GM12892 (cell line): ENCODE results near the gene CHML.

Experiments
- DNase-seq: peaks from one replicate; pipeline ENCODE4 v3.0.0; 2011; ENCODE audit not compliant: insufficient read length
- FAIRE-seq: peaks from 2 replicates; lab custom pipeline; 2011; peaks lifted over from hg19 to GRCh38; lab: Jason Lieb, UNC
- POLR2A ChIP-seq: IDR thresholded peaks from 2 replicates; pipeline ENCODE4 v1.6.1; 2011; ENCODE audit warnings: low read depth, low read length, control low read depth
- POLR2AphosphoS5 ChIP-seq: IDR thresholded peaks from 2 replicates; pipeline ENCODE4 v1.6.1; 2011; ENCODE audit warnings: low read depth, low read length, control low read depth
- TAF1 ChIP-seq: IDR thresholded peaks from 2 replicates; pipeline ENCODE4 v1.6.1; 2011; ENCODE audit warnings: low read depth, mild to moderate bottlenecking, control low read depth, low read length, borderline replicate concordance

Gene CHML

DNA sequence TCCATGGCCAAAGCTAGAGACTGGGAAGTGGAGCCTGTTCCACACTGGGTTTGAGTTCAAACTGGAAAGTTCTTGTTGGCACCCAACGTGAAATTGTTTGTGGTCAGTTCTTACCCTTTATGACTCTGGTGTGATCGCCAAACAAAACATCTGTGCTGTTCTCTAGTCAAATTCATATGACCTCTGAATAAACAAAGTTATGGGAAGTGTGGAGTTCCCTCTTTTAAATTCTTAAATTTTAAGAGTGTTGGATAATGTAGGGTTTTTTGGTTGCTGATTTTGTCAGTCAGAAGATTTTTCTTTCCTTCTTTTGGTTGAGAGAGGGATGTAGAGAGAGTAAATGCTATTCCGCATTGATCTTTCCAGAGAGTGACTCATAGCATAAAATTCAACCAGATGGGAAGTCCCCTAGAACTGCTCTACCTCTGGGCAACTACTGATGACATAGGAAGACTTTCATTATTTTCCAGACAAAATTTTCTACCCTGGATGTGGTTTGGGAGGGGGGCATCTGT is 36.4 kb downstream of the CHML start:
- FAIRE-seq: no peak
- TF ChIP-seq POLR2AphosphoS5: no peak
- TF ChIP-seq POLR2A: no peak
- no peak for DNase-seq

DNA sequence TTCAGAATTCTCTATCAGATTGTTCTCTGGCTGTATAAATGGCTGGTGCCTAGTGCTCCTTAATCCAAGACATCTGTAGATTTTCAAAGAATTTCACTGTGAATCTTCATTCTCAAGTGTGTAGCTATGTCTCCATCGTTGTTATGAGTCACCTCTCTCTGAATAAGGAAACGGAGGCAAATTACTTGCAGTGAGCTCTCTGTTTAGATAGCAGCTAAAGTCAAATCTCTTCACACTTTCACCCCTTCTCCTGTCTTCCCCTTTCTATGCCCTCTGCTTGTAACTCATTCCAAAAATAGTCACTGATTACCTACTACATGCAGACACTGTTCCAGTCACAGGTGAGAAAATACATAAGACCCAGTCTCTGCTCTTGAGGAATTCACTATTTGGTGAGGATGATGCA is 39.7 kb downstream of the CHML start:
- DNase-seq: no peak
- peak; percentile 87 for FAIRE-seq
- TF ChIP-seq POLR2A (no peak), TAF1 (no peak), POLR2AphosphoS5 (no peak)

DNA sequence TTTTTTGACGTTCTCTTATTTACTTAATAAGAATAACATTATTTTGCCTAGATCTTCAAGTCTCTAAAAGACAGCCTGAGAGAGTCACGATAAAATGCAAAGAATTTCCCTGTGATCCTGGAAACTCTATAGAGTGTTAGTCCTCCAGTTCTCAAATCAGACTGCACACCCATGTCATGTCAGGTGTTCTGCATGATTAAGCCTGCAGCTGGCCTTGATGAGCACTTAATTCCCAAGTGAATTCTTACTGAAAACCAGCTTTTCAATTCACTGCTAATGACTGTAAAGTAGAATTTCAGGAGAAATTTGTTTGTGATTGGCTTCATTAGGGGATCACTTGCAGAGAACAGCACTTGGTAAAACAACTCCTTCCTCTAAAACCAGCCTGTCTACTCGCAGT is 41.9 kb downstream of the CHML start:
- FAIRE-seq (peak; percentile 79), DNase-seq (no peak)
- TF ChIP-seq POLR2AphosphoS5 (no peak), POLR2A (no peak), TAF1 (no peak)

DNA sequence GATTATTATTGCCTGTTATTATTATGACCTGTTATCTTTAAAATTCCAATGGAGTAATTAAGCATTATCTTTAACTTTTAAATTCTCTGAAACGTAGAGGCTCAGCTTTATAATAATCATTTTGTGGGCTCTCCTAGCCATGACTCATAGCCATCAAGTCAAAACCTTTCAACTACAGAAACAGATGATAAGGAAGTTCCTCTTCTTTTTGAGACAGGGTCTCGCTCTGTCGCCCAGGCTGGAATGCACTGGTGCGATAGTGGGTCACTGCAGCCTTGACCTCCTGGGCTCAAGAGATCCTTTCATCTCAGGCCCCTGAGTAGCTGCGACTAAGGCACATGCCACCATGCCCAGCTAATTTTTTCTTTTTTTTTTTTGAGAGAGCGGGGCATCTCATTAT is 43.5 kb downstream of the CHML start:
- DNase-seq (no peak), FAIRE-seq (no peak)
- TF ChIP-seq TAF1: no peak
- TF ChIP-seq POLR2A: no peak
- TF ChIP-seq POLR2AphosphoS5: no peak

DNA sequence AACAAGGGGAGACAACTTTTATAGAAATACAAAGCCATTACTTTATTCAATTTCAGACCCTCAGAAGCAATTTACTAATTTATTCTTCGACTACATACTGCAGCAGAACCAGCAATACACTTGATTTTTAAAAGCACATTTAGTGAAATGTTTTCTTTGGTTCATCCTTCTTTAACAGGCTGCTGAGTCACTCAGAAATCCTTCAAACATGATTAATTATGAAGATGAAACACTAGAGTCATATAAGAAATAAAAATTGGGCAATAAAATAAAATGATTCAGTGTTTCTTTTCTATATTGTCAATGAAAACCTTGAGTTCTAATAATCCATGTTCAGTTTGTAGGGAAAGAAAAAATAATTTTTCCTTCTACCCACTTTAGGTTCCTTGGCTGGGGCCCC is 47.0 kb downstream of the CHML start:
- no peak for TF ChIP-seq TAF1
- no peak for TF ChIP-seq POLR2AphosphoS5
- TF ChIP-seq POLR2A: no peak
- DNase-seq (no peak), FAIRE-seq (peak; percentile 5)

DNA sequence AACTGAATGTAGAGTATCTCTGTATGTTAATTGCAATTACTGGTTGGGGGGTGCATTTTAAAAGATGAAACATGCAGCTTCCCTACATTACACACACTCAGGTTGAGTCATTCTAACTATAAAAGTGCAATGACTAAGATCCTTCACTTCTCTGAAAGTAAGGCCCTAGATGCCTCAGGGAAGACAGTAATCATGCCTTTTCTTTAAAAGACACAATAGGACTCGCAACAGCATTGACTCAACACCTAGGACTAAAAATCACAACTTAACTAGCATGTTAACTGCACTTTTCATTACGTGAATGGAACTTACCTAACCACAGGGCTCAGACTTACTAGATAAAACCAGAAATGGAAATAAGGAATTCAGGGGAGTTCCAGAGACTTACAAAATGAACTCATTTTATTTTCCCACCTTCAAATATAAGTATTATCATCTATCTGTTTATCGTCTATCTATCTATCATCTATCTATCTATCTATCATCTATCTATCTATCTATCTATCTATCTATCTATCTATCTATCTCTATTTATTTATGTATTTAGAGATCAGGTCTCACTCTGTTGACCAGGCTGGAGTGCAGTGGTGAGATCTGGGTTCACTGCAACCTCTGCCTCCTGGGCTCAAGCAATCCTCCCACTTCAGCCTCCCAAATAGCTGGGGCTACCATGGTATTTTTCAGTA is 47.8 kb downstream of the CHML start:
- DNase-seq (no peak), FAIRE-seq (peak; percentile 74)
- TF ChIP-seq TAF1: no peak
- no peak for TF ChIP-seq POLR2AphosphoS5
- no peak for TF ChIP-seq POLR2A

DNA sequence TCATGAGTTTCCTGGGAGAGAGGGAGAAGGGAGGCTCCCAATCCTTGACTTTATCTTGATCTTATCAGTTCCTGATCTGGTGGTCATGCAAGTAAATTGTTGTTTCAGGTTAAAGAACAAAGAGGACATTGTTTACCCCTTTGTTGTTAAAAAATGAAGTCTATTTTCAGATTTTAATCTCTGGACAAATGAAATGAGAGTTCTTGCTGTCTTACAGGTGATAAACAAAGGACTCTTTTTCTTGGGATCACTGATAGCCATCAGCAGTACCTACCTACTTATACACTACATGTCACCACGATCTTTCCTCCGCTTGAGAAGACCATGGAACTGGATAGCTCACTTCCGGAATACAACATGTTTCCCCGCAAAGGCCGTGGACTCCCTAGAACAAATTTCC is 48.4 kb downstream of the CHML start:
- DNase-seq (no peak), FAIRE-seq (no peak)
- TF ChIP-seq POLR2A (no peak), POLR2AphosphoS5 (no peak), TAF1 (no peak)

DNA sequence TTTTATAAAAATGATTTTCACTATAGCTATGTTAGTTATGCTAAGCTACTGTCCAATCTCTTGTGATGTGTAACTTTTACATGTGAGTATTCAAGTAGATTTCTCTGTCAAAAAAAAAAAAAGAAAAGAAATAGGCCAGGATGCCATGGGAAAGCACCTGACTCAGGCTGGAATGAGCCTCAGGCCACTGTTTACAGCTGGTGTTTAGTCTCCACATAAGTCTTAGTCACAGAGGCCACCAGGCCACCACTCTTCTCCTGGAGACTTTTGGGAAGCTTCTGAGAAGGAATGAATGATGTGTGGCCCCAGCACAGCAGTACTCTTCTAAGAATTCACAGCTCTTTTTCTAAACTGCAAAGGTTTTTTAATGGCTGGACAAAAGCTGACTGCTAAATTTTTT is 48.9 kb downstream of the CHML start:
- DNase-seq (no peak), FAIRE-seq (no peak)
- TF ChIP-seq POLR2A (no peak), TAF1 (no peak), POLR2AphosphoS5 (no peak)

DNA sequence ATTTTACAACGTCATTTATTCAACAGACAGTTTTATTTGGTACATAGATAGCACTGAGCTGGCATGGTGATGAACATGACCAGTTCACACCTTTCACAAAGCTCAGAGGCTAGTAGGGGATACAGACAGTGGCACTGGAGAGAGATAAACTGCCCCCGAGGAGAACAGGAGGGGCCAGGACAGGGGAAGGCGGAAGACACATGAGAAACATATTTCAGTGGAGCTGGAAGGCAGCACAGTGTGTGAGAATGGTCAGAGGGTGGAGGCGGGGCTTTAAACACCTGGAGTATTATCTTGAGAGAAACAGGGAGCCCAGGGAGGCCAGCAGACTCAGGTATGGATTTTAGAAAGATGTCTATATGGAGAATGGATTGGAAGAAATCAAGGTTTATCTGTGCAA is 49.5 kb downstream of the CHML start:
- no peak for TF ChIP-seq POLR2AphosphoS5
- FAIRE-seq (no peak), DNase-seq (no peak)
